Stimulated activated CD4-positive, alpha-beta T cell treated with anti-CD3 and anti-CD28 coated beads, Interleukin-1b, Interleukin-23, amount 100 ng/mL, for 24 hours (primary cell): Measurements from ENCODE around the gene COP1.
"Not testable (repeated sequence)": the region's sequence is repeated elsewhere in the genome, so short reads cannot be mapped to it uniquely, and the experiment has no call there.

Source experiments
- DNase-seq, 4 experiments: peaks; one replicate each; pipeline ENCODE4 v3.0.0-alpha.2; 2020; ENCODE audit warnings: low read depth in 4 of 4, low spot score in 1 of 4

The COP1 gene

DNA sequence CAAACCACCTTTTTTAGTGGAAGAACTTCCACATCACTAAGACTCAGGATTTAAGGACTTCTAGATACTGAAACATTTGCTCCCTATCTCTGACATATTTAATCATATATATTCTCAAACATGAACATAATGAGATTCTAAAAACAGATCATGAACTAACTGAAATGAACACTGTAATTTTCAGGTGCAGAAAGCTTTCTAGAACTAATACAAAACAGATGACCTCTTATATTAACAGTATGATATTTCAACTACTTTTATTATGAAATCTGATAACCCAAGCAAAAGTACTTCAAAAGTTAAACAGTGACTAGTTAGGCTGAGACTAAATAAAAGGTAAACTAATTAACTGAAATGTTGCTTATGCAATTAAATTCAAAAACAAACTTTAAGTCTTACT is 157.5 kb downstream of the COP1 start:
- DNase-seq: no peak

DNA sequence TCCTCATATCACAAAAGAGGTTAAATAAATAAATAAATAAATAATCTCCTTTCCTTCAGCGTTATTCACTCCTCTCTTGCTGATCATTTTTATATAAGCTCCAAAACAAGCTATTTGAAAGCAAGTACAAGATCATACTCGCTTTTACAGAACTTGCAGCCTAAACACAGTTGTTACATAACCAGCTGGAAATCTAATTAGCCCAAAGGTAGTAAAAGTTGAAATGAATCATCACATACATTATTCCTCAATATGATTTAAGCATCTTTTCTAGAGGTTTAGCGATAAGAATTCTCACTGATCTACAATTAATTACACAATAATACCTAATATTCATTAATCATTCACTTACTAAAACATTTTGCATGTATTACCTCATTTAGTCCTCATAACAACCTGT is 160.2 kb downstream of the COP1 start:
- no peak for DNase-seq

DNA sequence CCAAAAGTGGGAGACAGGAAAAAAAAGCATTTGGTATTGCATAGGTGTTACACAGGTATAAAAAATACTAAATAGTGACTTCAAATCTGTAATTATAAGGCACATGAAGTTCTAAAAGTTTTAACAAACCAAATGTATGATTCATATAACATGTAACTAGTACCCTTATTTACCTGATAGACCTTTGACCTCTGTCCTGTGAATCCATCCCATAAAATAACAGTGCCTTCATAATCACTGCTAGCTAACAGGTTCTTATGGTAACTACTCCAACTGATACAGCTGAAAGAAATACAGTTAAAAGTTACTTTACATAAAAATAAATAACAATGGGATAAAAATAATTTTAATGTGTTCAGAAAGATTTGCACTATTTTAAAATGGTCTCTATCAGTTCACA is 163.5 kb downstream of the COP1 start:
- DNase-seq: no peak

DNA sequence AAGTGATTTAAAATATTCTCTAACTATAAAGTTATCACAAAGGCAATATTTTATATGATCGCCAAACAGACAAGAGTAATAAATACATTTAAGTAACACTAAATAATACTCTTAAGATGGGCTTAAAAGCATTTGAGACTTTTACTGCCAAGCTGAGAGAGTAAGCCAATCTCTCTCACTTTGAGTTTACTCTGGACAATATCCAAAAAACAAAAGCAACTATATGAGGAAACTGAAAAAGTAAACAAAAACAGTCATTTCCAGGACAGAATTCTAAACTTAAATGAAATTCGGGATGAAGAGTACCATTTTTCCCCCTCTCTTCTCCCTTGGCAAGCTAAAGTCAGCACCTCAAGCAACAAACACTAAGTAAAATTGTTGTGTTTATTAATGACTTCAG is 173.2 kb downstream of the COP1 start:
- no peak for DNase-seq

DNA sequence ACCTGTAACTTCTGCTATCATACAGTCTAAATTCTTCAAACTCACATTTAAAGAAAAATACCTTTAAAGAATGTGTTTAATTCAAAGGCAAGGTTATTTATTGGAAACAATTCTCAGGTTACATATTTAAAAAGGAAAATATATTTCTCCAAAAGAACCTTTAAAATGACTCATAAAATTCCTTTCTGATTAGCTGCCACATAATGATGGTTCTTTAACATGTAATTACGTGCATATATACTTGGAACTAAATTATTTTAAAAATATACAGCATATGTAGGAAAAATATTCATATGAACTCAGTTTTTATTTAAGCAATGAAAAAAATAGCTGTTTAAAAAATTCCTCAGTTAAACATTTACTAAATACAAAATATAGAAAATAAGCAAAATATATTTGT is 173.6 kb downstream of the COP1 start:
- DNase-seq: no peak

DNA sequence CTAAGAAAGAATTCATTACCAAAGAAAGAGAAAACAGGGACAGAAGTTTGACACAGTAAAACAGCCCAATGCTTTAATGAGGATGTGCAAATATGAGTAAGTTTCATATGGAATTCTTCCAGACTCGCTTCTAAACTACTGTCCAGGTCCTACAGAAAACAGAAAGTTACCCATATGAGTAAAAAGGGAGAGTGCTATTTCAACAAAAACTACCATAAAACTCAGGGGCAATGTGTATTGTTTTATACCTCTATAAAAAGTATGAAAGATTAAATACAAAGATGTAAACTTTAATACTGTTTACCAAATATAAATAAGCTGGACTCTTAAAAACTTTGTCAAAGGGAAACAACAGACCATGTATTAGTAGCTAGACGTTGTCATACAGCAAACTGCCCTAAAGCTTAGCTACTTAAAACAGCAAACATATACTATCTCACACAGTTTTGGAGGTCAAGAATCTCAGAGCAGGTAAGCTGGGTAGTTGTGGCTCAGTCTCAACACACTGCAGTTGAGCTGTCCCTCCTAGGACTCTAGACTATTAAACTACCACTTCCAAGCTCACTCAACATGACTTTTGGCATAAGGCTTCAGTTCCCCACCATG is 174.9 kb downstream of the COP1 start:
- DNase-seq: no peak

DNA sequence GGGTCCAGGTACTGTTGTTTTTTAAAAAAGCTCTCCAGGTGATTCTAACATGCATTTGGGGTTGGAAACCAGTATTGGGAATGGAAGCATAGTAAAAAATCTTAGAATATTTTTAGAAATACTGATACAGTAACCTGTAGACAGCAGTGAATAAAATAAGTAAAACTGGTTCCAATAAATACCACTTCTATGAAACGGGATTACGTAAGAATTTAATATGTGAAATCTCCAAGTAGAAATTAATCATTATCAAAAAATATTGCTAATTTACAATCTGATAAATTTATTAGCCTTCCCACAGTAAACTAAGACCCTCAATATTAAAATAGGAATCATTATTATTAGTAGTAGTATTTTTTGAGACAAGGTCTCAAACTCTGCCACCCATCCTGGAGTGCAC is 177.5 kb downstream of the COP1 start:
- DNase-seq: no peak

DNA sequence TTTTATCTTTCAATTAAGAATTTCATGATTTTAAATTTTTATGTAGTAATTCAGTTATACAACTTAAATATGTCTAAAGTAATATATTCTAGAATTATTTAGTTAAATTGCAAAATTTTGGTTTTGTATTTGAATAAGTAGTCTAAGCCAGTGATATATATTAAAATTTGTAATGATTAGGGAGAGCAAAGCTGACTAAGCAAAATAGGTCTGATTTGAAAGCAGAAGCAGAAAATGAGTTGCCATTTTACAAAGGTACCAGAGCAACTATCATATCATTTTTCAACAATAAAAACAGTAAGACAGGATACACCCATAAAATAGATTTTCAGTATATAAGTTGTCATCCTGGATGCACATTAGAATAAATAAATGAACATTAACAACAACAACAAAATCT is 177.9 kb downstream of the COP1 start:
- no peak for DNase-seq

DNA sequence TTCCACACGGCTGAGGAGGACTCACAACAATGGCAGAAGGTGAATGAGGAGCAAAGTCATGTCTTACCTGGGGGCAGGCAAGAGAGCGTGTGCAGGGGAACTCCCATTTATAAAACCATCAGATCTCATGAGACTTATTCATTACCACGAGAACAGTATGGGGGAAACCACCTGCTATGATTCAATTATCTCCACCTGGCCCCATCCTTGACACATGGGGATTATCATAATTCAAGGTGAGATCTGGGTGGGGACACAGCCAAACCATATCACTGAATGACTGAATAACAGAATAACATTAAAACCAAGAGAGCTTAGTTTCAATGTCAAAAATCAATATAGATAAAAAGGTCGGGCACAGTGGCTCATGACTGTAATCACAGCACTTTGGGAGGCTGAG is 179.2 kb downstream of the COP1 start:
- DNase-seq: not testable (repeated sequence)

DNA sequence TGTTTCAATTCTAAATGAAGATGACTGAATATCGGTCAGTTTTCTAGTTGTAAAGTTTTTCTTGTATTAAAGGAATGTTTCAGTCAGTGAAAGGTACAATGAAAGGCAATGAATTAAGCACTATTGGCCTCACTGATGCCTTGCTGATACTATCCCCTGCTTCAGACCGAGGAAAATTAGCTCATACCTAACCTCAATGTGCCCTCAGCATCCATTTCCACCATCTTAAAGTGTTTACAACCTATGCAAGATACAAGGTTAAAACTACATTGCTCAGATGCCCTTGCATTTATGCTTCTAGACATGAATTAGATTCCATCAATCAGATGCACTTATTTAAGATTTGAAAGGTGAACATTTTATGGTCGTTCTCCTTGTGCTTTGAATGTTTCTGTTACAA is 184.5 kb downstream of the COP1 start:
- no peak for DNase-seq

DNA sequence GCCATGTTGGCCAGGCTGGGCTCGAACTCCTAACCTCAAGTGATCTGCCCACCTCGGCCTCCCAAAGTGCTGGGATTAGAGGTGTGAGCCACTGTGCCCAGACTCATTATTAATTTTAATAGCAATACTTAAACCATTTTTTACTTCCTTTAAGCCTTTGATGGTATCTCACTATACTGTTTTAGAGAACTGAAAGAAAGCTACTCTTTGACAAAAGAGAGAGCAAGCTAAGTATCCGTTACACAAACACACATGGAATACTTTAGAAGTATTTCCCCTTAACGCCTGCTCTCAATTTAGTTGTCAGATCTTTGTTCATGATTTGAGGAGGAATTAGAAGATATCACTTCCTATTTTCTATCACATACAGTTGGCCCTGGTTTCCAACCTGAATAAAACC is 189.4 kb downstream of the COP1 start:
- DNase-seq: no peak

DNA sequence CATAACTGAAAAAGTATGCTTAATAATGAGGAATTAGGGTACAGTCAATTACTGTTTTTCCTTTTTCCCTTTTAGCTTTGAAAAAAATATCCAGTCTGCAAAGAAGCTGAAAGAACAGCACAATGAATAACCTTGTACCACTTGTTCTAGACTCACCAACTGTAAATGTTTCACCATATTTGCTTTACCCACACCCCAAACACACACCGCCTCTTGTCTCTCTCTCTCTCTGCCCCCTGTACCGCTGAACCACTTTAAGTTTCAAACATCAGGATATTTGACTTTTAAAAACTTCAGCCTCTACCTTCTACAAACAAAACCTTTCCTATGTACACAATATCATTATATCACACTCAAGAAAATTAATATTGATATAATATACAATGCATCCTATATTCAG is 197.1 kb downstream of the COP1 start:
- no peak for DNase-seq

DNA sequence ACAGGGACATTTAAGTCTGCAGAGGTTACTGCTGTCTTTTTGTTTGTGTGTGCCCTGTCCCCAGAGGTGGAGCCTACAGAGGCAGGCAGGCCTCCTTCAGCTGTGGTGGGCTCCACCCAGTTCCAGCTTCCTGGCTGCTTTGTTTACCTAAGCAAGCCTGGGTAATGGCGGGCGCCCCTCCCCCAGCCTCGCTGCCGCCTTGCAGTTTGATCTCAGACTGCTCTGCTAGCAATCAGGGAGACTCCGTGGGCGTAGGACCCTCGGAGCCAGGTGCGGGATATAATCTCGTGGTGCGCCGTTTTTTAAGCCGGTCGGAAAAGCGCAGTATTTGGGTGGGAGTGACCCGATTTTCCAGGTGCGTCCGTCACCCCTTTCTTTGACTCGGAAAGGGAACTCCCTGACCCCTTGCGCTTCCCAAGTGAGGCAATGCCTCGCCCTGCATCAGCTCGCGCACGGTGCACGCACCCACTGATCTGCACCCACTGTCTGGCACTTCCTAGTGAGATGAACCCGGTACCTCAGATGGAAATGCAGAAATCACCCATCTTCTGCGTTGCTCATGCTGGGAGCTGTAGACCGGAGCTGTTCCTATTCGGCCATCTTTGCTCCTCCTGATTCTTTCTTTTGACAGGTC is 199.2 kb downstream of the COP1 start:
- not testable (repeated sequence) for DNase-seq

DNA sequence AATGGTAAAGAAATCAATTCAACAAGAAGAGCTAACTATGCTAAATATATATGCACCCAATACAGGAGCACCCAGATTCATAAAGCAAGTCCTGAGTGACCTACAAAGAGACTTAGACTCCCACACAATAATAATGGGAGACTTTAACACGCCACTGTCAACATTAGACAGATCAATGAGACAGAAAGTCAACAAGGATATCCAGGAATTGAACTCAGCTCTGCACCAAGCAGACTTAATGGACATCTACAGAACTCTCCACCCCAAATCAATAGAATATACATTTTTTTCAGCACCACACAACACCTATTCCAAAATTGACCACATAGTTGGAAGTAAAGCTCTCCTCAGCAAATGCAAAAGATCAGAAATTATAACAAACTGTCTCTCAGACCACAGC is 212.4 kb downstream of the COP1 start:
- not testable (repeated sequence) for DNase-seq

DNA sequence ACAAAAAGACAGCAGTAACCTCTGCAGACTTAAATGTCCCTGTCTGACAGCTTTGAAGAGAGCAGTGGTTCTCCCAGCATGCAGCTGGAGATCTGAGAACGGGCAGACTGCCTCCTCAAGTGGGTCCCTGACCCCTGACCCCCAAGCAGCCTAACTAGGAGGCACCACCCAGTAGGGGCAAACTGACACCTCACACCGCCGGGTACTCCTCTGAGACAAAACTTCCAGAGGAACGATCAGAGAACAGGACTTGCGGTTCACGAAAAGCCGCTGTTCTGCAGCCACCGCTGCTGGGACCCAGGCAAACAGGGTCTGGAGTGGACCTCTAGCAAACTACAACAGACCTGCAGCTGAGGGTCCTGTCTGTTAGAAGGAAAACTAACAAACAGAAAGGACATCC is 214.3 kb downstream of the COP1 start:
- not testable (repeated sequence) for DNase-seq

DNA sequence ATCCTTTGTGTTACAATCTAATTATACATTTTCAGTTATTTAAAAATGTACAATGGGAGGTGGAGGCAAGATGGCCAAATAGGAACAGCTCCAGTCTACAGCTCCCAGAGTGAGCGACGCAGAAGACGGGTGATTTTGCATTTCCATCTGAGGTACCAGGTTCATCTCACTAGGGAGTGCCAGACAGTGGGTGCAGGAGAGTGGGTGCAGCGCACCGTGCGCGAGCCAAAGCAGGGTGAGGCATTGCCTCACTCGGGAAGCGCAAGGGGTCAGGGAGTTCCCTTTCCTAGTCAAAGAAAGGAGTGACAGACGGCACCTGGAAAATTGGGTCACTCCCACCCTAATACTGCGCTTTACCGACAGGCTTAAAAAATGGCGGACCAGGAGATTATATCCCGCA is 214.9 kb downstream of the COP1 start:
- not testable (repeated sequence) for DNase-seq

DNA sequence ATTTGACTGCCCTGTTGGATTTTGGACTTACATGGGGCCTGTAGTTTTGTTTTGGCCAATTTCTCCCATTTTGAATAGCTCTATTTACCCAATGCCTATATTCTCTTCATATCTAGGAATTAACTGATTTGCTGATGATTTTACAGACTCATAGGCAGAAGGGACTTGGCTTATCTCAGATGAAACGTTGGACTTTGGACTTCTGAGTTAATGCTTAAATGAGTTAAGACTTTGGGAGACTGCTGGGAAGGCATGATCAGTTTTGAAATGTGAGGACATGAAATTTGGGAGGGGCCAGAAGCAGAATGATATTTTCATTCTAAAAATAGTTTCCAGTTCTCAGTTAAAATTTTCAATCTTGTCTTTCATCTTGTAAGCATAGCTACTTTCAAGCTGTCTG is 222.3 kb downstream of the COP1 start:
- no peak for DNase-seq

DNA sequence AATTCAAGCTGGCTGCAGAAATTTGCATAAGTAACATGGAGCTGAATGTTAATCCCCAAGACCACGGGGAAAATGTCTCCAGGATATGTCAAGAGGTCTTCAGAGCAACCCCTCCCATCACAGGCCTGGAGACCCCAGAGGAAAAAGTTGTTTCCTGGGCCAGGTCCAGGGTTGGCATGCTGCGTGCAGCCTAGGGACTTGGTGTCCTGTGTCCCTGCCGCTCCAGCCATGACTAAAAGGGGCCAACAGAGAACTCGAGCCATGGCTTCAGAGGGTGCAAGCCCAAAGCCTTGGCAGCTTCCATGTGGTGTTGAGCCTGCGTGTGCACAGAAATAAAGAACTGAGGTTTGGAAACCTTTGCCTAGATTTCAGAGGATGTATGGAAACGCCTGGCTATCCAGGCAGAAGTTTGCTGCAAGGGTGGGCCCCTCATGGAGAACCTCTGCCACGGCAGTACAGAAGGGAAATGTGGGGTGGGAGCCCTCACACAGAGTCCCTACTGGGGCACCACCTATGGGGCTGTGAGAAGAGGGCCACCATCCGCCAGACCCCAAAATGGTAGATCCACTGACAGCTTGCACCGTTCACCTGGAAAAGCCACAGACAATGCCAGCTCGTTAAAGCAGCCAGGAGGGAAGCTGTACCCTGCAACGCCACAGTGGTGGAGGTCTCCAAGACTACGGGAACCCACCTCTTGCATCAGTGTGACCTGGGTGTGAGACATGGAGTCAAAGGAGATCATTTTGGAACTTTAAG is 222.9 kb downstream of the COP1 start:
- DNase-seq: no peak

DNA sequence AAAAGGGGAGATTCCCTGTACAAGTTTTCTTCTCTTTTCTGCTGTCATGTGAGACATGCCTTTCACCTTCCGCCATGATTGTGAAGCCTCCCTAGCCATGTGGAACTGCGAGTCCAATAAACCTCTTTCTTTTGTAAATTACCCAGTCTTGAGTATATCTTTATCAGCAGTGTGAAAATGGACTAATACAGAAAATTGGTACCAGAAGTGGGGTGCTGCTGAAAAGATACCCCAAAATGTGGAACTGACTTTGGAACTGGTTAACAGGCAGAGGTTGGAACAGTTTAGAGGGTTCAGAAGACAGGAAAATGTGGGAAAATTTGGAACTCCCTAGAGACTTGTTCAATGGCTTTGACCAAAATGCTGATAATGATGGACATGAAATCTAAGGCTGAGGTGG is 223.7 kb downstream of the COP1 start:
- DNase-seq: not testable (repeated sequence)

DNA sequence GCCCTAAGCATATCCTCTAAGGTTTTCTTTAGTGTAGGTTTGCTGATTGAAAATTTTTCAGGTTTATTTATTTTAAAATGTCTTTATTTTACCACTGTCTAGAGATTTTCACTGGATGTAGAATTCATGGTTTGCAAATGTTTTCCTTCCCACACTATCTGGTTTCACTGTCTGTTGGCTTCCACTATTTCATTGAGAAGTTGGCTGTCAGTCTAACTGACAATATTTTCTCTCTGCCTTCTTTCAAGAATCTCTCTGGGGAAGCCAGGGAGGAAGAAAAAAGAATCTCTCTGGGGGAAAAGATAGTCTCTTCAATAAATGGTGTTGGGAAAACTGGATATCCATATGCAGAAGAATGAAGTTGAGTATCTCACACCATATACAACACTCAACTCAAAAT is 226.0 kb downstream of the COP1 start:
- DNase-seq: no peak

DNA sequence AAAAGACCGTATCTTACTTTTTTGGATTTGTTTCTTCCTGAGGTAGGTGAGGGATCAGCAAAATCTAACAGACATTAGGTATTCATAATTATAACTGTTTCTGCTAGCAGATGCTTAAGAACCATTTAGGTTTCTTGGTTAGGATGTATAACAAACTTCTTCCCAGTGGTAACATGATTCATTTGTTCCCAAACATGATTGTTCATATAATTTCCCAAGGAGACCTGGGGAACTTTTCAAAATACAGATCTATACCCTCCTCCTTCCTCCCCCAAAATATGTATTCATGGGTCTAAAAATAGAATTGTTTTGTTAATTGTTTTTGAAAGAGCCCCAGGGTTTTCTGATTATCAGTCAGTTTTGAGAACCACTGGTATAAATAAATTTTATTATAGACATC is 228.2 kb downstream of the COP1 start:
- DNase-seq: no peak

DNA sequence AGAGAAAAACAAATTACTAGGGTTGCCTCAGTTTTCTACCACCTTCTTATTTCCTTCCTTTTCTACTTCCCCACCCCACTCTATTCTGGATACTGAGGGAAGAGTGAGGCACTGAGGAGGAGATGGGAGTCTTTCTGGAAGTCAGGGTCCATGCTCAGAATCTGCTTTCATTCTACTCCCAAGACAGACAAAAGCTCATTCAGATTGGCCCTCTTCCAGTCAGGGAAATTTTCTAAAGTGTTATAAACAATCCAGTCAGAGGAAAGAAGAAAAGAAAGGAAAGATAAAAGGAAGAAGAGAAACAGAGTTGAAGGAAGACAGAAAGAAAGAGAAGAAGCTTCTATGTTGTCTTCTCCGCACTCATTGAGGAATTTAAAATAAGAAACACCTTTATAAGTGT is 228.6 kb downstream of the COP1 start:
- no peak for DNase-seq
